Suppressor macrophage treated with lipopolysaccharide for 4 hours (primary cell): Measurements from ENCODE around the gene CRLF3.
"Not testable (repeated sequence)": the region's sequence is repeated elsewhere in the genome, so short reads cannot be mapped to it uniquely, and the experiment has no call there.

ENCODE experiments used
- DNase-seq: peaks from one replicate; pipeline ENCODE4 v3.0.0-alpha.2; 2020

CRLF3 gene

GRCh38 chr17:30734153-30734552 is 90.3 kb downstream of the CRLF3 start:
- DNase-seq = not testable (repeated sequence)
